Measurements from ENCODE around the gene SLC29A1.

SLC29A1 gene

DNA sequence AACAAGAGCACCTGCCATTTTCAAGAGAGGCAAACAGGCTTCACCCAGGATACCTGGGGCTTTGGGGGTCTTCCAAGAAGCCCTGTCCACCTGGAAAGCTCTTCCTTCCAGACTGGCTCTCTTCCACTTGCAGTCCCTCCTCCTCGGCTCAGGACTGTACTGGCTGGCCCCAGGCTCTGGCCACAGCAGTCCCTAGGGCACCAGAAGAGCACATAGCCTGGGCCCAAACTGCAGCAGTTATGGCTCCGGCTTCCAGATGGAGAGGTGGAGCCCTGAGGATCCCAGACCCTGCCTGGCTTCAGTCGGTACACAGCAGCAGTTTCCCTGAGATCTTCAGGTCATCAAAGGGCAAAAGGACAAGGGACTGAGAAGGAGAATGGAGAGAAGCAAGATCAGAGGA lies 35.5 kb downstream of the SLC29A1 start:
- in situ Hi-C loops (cut with MboI; ENCODE audit: low sequenced_read_pairs, unreplicated experiment), result no loop called here
- TF ChIP-seq, protein P1, sequence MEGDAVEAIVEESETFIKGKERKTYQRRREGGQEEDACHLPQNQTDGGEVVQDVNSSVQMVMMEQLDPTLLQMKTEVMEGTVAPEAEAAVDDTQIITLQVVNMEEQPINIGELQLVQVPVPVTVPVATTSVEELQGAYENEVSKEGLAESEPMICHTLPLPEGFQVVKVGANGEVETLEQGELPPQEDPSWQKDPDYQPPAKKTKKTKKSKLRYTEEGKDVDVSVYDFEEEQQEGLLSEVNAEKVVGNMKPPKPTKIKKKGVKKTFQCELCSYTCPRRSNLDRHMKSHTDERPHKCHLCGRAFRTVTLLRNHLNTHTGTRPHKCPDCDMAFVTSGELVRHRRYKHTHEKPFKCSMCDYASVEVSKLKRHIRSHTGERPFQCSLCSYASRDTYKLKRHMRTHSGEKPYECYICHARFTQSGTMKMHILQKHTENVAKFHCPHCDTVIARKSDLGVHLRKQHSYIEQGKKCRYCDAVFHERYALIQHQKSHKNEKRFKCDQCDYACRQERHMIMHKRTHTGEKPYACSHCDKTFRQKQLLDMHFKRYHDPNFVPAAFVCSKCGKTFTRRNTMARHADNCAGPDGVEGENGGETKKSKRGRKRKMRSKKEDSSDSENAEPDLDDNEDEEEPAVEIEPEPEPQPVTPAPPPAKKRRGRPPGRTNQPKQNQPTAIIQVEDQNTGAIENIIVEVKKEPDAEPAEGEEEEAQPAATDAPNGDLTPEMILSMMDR (IDR thresholded peaks at IDR 0.05; ENCODE audit: borderline replicate concordance, control extremely low read depth, extremely low read depth, insufficient read depth, missing control alignments), result no peak
- no peak for DNase-seq (ENCODE audit: low spot score)

DNA sequence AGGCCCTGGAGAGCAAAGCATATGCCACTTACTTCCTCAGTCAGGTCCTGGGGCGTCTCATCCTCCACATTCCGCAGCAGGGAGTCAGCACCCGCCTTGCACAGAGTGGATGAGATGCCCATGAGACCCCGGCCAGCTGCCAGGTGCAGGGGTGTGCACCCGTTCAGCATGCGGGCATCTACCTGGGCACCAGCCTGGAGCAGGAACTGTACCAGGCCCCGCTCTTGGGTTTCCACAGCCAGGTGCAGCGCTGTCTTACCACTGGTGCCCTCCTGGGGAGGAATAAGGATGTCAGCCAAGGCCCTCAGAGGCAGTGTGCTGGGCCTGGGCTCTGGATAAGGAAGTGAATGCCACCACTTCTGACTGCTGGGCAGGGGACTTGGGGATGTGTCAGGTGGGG lies 36.6 kb downstream of the SLC29A1 start:
- TF ChIP-seq, protein P1 (IDR thresholded peaks at IDR 0.05; ENCODE audit: borderline replicate concordance, control extremely low read depth, extremely low read depth, insufficient read depth, missing control alignments), result no peak
- no peak for DNase-seq (ENCODE audit: low spot score)
- in situ Hi-C loops (cut with MboI; ENCODE audit: low sequenced_read_pairs, unreplicated experiment), result no loop called here

DNA sequence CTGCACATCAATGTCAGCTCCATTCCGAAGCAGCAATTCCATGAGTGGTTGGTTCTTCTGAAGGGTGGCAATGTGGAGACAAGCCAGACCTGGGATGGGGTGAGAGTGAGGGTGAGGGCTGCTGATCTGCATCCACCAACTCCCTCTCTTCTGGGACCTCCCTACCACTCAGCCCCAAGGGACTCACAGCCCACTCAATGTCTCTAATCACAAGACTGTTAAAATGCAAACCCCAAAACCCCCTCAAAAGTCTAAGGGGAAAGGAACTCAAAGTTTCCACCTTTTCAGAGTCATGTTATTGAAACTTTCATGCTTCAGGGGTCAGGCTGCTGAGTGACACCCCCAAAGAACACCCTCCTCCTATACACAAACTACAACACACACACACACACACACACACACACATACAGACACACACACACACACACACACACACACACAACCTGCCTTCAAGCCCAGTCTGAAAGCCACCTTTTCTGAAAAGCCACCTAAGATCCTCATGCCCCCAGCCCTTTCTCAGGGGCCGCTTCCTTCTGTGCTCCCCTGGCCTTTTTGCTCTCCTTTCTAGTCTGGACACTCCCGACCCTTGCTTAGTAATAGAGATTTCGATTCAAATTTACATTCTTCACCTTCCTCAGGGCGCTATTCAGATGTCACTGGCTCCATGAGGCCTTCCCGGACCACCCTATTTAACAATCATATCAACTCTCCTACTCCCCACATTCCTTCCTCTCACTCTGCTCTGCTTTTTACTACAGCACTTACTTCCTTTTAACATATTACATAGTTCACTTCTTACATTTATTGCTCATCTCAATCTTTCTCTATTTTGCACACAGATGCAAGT lies 37.3 kb downstream of the SLC29A1 start:
- TF ChIP-seq, protein P1 (IDR thresholded peaks at IDR 0.05; ENCODE audit: borderline replicate concordance, control extremely low read depth, extremely low read depth, insufficient read depth, missing control alignments), result no peak
- in situ Hi-C loops (cut with MboI; ENCODE audit: low sequenced_read_pairs, unreplicated experiment), result no loop called here

DNA sequence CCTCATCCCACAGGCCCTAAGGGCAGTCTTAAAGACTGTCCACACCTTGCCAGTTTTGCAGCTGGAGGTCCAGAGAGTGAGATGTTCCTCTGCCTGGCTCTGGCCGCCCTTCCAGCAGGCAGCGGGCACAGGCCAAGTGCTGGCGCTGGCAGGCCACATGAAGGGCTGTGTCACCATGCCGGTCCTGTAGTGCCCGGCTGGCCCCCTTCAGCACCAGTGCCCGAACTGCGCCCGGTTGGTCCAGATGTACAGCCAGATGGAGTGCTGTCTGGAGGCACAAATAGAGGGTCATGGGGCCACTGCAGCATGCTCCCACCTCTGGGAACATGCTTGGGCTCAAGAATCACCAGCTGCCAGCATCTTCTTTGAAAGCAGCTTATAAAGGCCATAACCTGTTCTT lies 38.2 kb downstream of the SLC29A1 start:
- TF ChIP-seq, protein P1 (IDR thresholded peaks at IDR 0.05; ENCODE audit: borderline replicate concordance, control extremely low read depth, extremely low read depth, insufficient read depth, missing control alignments), result no peak
- in situ Hi-C loops (cut with MboI; ENCODE audit: low sequenced_read_pairs, unreplicated experiment), result no loop called here
- DNase-seq (ENCODE audit: low spot score), result no peak

More for the DNA sequence above, 37.3 kb downstream of the SLC29A1 start:
- peak; percentile 75 for DNase-seq (ENCODE audit: low spot score)

DNA sequence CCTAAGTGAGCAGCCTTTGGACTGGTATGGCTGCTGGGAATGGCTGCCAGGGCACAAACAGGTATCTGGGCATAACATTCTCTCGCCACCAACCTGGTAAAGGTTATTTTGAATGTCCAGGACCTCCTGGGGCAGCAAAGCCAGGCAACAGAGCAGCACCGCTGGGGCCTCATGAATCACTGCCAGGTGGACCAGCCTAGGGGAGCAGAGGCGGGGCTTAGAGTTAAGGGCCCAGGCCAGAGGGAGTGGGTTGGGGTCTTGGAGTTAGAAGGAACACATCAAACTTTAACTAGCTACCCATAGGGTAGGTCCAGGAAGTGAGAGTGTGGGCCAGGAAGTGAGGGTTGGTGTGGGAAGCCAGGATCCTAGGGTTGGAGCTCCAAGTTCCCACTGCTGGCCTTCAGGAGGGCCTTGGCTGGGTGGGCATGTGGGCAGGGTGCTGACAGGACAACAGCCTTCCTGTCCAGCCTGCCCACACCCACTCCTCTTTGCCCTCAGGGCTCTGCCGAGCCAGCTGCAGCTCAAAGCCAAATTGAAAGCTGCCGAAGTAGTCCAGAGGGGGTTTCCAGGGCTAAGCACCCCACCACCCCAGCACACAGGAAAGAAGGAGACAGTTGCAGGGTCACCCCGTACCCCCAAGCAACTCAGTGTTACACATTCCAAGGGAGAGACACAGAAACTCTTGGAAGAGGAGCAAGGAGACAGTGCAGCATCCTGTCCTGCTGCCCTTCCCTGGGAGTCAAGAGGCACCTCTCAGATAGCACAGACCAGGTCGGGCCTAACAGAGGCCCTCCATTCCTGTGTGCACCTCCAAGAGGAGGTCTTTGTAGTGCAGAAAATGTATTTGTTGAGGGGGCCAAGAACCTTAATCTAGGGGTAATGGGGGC lies 39.3 kb downstream of the SLC29A1 start:
- TF ChIP-seq, protein P1 (IDR thresholded peaks at IDR 0.05; ENCODE audit: borderline replicate concordance, control extremely low read depth, extremely low read depth, insufficient read depth, missing control alignments), result no peak
- in situ Hi-C loops (cut with MboI; ENCODE audit: low sequenced_read_pairs, unreplicated experiment), result no loop called here
- no peak for DNase-seq (ENCODE audit: low spot score)

DNA sequence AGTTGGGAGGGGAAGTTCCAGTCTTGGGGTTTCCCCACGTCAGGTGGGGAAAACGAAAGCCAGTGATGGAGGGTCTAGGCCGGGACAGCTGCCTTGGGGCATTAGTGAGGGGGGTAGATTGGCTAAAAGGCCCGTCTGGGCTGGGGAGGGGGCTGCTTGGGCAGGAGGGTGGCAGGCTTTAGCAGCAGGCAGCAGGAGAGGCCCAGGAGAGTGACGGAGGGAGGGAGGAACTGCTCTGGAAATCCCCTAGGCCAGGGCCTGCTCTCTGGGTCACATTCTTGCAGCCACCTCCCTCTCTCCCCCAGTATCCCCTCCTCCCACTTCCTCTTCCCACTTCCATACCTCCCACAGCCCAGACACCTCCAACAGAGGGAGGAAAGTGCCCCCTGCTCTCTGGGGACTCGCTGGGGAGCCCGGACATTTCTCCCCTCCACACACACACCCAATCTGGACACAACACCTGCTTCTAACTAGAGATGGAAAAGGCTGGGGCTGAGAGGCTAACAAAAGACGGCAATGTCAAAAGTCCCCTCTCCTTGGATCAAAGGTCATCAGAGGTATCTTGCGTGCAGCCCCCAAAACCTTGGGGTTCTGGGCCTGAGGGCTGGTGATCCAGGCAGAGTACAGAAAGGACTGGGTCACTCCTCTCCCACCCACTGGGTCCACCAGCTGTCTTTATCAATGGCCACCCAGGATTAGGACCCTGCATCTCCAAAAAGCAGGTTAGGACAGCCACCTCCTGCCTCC lies 40.1 kb downstream of the SLC29A1 start:
- DNase-seq (ENCODE audit: low spot score), result peak; percentile 73
- TF ChIP-seq, protein P1 (IDR thresholded peaks at IDR 0.05; ENCODE audit: borderline replicate concordance, control extremely low read depth, extremely low read depth, insufficient read depth, missing control alignments), result no peak
- in situ Hi-C loops (cut with MboI; ENCODE audit: low sequenced_read_pairs, unreplicated experiment), result no loop called here
